Measurements from ENCODE around the gene ATP1B3.
A peak's percentile ranks its signal among the peaks of the same experiment; 100 is the strongest.
"Not testable (repeated sequence)": the region's sequence is repeated elsewhere in the genome, so short reads cannot be mapped to it uniquely, and the experiment has no call there.

Gene ATP1B3

GRCh38 chr3:141909408-141909807 lies 33.0 kb downstream of the ATP1B3 start:
- DNase-seq = no peak

GRCh38 chr3:141909986-141910385 lies 33.5 kb downstream of the ATP1B3 start:
- DNase-seq = not testable (repeated sequence)

DNA sequence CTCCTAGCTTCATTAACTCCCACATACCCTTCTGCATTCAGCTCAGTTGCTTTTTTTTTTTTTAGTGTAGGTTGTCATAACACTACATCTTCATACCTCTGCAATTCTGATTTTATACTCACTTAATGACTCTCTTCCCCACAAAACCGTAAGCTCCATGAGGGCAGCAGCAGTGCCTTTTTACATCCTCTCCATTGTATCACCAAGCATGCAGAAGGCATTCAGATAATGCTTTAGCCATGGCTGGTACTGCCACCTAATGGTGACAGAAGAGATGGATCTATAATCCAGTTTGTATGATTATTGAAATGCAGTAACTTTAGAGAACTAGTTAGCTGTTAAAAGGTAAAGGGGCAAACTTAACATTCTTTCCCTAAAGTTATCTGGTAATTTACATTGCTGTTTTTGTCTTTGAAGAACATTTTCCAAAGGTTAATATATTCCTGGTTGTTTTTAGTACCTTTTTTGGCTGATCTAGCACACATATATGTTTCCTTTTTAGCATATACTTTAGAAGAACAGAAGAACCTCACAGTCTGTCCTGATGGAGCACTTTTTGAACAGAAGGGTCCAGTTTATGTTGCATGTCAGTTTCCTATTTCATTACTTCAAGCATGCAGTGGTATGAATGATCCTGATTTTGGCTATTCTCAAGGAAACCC lies 36.8 kb downstream of the ATP1B3 start:
- peak; percentile 74 to 76 for DNase-seq

DNA sequence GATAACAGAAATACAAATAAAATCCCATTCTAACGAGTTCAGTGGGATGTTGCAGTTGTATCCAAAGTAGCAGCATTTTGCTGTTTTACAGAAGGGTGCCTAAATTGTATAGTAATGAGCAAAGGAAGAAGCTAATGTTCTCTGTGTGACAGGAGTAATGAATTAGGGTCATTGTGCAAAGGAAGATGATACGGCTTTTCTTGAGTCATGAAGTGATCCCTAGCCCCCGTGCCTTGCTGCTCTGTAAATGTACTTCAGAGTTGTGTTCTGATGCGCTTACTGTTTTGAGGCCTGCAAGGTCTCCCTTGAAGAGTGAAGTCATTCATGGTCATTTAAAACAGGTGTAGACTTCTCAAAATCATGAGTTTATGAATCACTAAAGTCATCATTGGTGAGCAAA lies 37.9 kb downstream of the ATP1B3 start:
- no peak for DNase-seq

GRCh38 chr3:141915016-141915415 lies 38.6 kb downstream of the ATP1B3 start:
- no peak for DNase-seq

- no peak for DNase-seq
These were observed 39.3 kb downstream of the ATP1B3 start for GRCh38 chr3:141915766-141916165.

DNA sequence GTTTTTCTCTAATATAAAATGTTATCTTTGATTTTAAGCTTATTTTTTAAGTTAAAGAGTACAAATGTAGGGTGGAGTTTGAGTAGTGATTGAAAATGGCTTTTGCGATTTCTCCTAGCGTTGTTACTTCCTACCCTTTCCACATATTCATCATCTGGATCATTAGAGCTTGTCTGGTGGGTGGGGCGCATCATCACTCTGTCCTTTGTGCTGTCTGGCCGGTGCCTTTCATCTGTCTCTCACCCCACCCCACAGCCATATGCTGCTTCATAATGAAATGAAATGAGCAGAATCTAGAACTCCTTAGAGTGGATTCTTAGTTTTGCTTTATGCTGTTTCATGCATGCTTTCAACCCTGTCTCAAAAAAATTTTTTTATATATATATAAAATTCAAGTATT lies 44.3 kb downstream of the ATP1B3 start:
- no peak for DNase-seq

DNA sequence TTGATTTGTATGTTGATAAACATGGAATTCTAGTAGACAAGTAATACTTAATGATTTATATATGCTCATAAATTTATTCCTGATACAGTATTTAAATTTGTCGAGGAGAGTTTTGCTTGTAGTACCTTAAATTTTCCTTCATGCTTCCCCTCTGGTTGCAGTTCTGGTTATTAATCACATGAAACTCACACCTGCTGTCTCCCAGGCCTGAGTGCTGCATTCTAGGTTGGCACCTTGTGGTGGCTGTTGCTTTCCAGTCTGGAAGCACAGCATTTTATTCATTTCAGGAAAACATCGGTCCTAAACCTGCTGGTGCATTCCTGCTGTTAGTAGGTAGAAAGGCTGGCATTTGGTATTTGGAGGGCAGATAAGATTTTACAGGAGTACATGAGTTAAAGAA lies 44.9 kb downstream of the ATP1B3 start:
- no peak for DNase-seq

GRCh38 chr3:141925677-141926076 lies 49.2 kb downstream of the ATP1B3 start:
- not testable (repeated sequence) for DNase-seq

DNA sequence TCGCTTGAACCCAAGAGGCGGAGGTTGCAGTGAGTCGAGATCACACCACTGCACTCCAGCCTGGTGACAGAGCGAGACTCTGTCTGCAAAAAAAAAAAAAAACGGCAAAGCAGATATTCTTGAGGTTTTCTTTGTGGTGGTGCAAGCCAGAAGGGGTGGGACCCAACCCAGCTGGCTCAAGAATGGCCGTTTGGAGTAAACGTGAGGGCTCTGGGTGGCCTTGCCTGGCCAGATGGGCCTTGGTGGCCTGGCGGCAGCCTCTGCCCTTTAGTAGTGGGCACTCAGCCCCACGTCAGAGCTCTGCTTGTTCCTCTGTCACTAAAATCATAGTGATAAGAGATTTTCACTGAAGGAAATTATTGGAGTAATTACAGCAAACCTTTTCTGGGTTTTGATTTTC lies 50.5 kb downstream of the ATP1B3 start:
- no peak for DNase-seq

DNA sequence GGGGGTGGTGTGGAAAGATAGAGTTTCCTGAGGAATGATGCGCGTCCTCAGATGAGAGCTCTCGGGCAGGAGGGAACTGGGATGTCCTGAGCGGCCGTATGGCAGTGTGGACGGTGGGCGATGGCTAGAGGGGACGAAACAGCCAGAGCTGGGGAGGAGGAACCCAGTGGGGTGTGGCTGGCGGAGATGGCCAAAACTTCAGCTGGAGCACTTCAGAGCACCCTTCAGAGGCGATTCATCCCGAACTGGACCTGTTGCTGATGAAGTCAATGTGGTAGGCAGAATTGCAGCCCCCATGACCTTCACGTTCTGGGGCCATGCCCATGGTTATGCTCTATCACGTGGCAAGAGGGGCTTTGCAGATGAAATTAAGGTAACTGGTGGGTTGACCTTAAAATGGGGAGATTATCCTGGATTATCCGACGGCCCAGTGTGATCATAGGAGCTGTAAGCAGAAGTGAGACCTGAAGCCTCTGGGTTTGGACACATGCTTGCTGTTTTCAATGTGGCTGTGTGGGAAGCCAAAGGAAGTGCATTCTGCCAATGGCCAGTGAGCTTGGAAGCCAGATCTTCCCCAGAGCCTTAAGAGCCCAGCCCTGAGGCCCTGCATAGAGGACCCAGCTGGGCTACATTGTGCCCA lies 52.3 kb downstream of the ATP1B3 start:
- DNase-seq = peak in 1 of 2 donors; percentile 47

- no peak for DNase-seq
These were observed 53.0 kb downstream of the ATP1B3 start for GRCh38 chr3:141929341-141929995.

GRCh38 chr3:141930801-141931200 lies 54.4 kb downstream of the ATP1B3 start:
- no peak for DNase-seq

DNA sequence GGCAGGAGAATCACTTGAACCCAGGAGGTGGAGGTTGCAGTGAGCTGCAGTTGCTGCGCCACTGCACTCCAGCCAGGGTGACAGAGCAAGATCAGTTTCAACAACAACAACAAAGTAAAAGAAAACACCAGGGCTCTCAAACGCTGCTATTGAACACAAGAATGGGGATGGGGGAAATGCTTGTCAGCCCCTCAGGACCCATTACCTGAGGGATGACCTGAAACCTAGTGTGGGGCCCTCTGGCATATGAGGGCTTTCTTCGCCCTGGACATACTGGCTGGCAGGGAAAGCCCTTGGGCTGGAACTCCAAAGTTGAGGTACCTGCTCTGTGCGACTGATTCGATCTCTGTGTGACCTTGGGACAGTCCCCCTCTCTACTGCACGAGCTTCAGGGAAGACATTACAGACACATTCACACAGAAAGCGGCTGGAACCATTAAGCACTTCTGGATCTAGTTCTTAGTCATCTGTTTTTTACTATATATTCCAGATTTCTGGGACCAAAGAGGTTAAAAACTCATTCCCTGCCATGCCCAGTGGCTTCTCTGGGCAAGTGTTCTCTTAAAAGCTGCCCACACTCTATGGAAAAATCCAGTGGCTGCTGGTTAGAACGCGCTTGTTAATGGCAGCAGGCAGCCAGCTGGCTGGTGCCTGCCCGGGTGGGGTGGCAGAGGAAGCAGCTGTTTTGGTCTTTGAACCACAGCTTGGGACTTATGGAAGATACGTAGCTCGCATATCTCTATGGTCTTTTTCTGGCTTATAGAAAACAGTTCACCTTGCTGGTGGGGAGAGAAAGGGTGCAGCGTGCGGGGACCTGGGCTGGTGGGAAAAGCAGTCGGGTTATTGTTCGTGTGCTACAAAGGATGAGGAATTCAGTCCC lies 57.2 kb downstream of the ATP1B3 start:
- DNase-seq = no peak

- DNase-seq = no peak
These were observed 57.9 kb downstream of the ATP1B3 start for GRCh38 chr3:141934354-141934753.

GRCh38 chr3:141938011-141938500 lies 61.6 kb downstream of the ATP1B3 start:
- DNase-seq = no peak

DNA sequence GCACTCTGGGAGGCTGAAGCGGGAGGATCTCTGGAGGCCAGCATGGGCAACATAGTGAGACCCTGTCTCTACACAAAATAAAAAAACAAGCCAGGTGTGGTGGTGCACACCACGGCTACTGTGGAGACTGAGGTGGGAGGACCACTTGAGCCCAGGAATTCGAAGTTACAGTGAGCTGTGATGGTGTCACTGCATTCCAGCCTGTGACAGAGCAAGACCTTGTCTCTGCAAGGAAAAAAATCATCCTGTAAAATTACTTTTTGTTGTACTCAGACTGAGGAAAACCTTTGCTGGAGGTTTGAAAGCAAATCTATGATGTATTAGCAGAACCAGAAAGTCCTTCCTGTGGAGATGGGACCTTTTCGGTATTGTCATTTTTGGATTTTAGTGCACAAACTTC lies 63.3 kb downstream of the ATP1B3 start:
- no peak for DNase-seq

DNA sequence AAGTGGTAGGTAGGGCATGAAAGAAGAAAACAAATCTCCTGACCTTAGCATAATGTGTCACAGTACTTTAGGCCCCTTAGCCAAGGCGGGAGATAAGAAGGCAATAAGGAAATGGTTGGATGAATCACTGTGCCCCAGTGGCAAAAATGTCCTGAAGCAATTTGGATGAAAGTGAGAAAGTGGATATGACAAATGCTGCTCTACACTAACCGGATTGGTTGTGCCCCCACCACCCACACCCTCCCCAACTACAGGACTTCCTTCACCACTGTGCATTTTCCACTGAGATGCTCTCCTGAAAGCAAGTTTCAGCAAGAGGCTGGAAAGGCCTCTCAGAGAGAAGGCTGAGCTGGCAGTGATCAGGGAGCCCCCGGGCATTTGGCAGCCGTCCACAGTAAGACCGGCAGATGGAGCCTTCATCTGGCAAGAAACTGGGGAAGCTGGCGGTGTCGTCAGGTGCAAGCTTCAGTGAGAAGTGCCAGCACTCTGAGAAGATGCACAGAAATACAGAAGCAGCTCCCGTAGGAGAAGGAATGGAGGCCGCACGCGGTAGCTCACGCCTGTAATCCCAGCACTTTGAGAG lies 63.8 kb downstream of the ATP1B3 start:
- DNase-seq = peak; percentile 35 to 44

GRCh38 chr3:141941093-141941492 lies 64.7 kb downstream of the ATP1B3 start:
- DNase-seq = peak in 1 of 2 donors; percentile 24

- DNase-seq = no peak
These were observed 65.6 kb downstream of the ATP1B3 start for GRCh38 chr3:141942006-141942405.

GRCh38 chr3:141945726-141946485 lies 69.5 kb downstream of the ATP1B3 start:
- DNase-seq = no peak

DNA sequence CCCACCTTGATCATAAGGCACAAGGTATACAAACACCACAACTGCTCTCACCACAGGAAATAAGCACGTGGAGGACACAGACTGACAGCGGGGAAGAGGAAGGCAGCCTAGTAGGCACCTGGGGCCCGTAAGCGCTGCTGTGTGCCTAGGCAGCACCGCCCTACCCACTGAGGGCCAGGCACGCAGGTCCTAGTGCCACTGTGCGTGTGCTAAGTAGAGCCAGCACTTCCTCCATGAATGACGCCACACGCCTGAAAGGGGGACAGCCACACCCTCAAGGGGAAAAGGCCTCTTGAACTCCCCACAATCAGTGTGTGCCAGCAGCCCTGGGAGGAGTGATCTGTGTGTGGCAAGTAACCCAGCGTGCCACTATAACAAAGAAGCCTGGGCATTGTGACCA lies 73.0 kb downstream of the ATP1B3 start:
- no peak for DNase-seq

Data from inflammatory macrophage (primary cell).